Activated CD4-positive, CD25-positive, alpha-beta regulatory T cell treated with anti-CD3 and anti-CD28 coated beads, Interleukin-2, amount 50 U/mL, for 16 hours (primary cell): ENCODE results near the gene CAB39L.

Experiments used
- DNase-seq: peaks from one replicate; pipeline ENCODE4 v3.0.0-alpha.2; 2020; ENCODE audit warnings: low read depth, low spot score

CAB39L gene

GRCh38 chr13:49400755-49401659 lies 42.9 kb downstream of the CAB39L start:
- DNase-seq = no peak

- no peak for DNase-seq
These were observed 43.9 kb downstream of the CAB39L start for GRCh38 chr13:49399801-49400472.

GRCh38 chr13:49395878-49396380 lies 47.9 kb downstream of the CAB39L start:
- no peak for DNase-seq

- no peak for DNase-seq
These were observed 48.4 kb downstream of the CAB39L start for GRCh38 chr13:49395451-49395865.

GRCh38 chr13:49388091-49388635 lies 55.7 kb downstream of the CAB39L start:
- no peak for DNase-seq

GRCh38 chr13:49386664-49387063 lies 57.2 kb downstream of the CAB39L start:
- DNase-seq = no peak

GRCh38 chr13:49376121-49376520 lies 67.7 kb downstream of the CAB39L start:
- DNase-seq = no peak

GRCh38 chr13:49374585-49375290 lies 69.1 kb downstream of the CAB39L start:
- DNase-seq = no peak

GRCh38 chr13:49373716-49374115 lies 70.1 kb downstream of the CAB39L start:
- no peak for DNase-seq

GRCh38 chr13:49371943-49372613 lies 71.8 kb downstream of the CAB39L start:
- no peak for DNase-seq

GRCh38 chr13:49370371-49370770 lies 73.5 kb downstream of the CAB39L start:
- DNase-seq = no peak

- no peak for DNase-seq
These were observed 74.0 kb downstream of the CAB39L start for GRCh38 chr13:49369866-49370265.

- DNase-seq = no peak
These were observed 75.2 kb downstream of the CAB39L start for GRCh38 chr13:49368688-49369087.

- no peak for DNase-seq
These were observed 76.0 kb downstream of the CAB39L start for GRCh38 chr13:49367640-49368422.

GRCh38 chr13:49366841-49367240 lies 77.0 kb downstream of the CAB39L start:
- no peak for DNase-seq

GRCh38 chr13:49357694-49358093 lies 86.2 kb downstream of the CAB39L start:
- no peak for DNase-seq

- DNase-seq = no peak
These were observed 87.6 kb downstream of the CAB39L start for GRCh38 chr13:49356223-49356622.

GRCh38 chr13:49354719-49355118 lies 89.1 kb downstream of the CAB39L start:
- DNase-seq = no peak

GRCh38 chr13:49353908-49354307 lies 90.0 kb downstream of the CAB39L start:
- DNase-seq = no peak

- no peak for DNase-seq
These were observed 92.0 kb downstream of the CAB39L start for GRCh38 chr13:49351871-49352270.
